BE2C (cell line): ENCODE results near the gene SUPT3H.

Source experiments
- DNase-seq: peaks from one replicate; pipeline ENCODE4 v3.0.0-alpha.2; 2020
- H3K27me3 ChIP-seq: fragments of 250-450 bp; sonication (Bioruptor Pico); 2 replicates; pipeline ENCODE4 v1.5.1; 2020; ENCODE audit warnings: mild to moderate bottlenecking
- H3K36me3 ChIP-seq: fragments of 250-450 bp; sonication (Bioruptor Pico); 2 replicates; pipeline ENCODE4 v1.5.1; 2020; ENCODE audit warnings: mild to moderate bottlenecking
- H3K4me1 ChIP-seq: fragments of 250-450 bp; sonication (Bioruptor Pico); 2 replicates; pipeline ENCODE4 v1.5.1; 2020
- H3K4me3 ChIP-seq: 2 replicates; pipeline ENCODE4 v1.5.1; 2011; ENCODE audit warnings: low read depth, low read length
- H3K9me3 ChIP-seq: fragments of 250-450 bp; sonication (Bioruptor Pico); 2 replicates; pipeline ENCODE4 v1.5.1; 2020
- TF ChIP-seq, protein P1 (sequence below): IDR thresholded peaks from 2 replicates; pipeline ENCODE4 v1.5.1; 2012; ENCODE audit warnings: mild to moderate bottlenecking, low read depth, low read length

The SUPT3H gene

GRCh38 chr6:44858998-44859397 lies 518.7 kb downstream of the SUPT3H start:
- no peaks in the 10 kb centered on the region for H3K4me1 ChIP-seq
- no peaks in the 10 kb centered on the region for H3K36me3 ChIP-seq
- no peak for DNase-seq
- H3K9me3 ChIP-seq = no peaks in the 10 kb centered on the region
- TF ChIP-seq, protein P1, sequence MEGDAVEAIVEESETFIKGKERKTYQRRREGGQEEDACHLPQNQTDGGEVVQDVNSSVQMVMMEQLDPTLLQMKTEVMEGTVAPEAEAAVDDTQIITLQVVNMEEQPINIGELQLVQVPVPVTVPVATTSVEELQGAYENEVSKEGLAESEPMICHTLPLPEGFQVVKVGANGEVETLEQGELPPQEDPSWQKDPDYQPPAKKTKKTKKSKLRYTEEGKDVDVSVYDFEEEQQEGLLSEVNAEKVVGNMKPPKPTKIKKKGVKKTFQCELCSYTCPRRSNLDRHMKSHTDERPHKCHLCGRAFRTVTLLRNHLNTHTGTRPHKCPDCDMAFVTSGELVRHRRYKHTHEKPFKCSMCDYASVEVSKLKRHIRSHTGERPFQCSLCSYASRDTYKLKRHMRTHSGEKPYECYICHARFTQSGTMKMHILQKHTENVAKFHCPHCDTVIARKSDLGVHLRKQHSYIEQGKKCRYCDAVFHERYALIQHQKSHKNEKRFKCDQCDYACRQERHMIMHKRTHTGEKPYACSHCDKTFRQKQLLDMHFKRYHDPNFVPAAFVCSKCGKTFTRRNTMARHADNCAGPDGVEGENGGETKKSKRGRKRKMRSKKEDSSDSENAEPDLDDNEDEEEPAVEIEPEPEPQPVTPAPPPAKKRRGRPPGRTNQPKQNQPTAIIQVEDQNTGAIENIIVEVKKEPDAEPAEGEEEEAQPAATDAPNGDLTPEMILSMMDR = no peak
- no peak overlapping the region for H3K4me3 ChIP-seq
- no peaks in the 10 kb centered on the region for H3K27me3 ChIP-seq

- no peak for DNase-seq
- no peaks in the 10 kb centered on the region for H3K36me3 ChIP-seq
- TF ChIP-seq, protein P1 = no peak
- no peaks in the 10 kb centered on the region for H3K27me3 ChIP-seq
- H3K4me3 ChIP-seq = no peak overlapping the region
- H3K4me1 ChIP-seq = no peaks in the 10 kb centered on the region
- no peaks in the 10 kb centered on the region for H3K9me3 ChIP-seq
Measured at GRCh38 chr6:44856479-44856878, 521.3 kb downstream of the SUPT3H start.

- TF ChIP-seq, protein P1 = no peak
- no peak overlapping the region for H3K4me3 ChIP-seq
- H3K9me3 ChIP-seq = no peaks in the 10 kb centered on the region
- H3K4me1 ChIP-seq = no peaks in the 10 kb centered on the region
- H3K27me3 ChIP-seq = no peaks in the 10 kb centered on the region
- DNase-seq = no peak
- no peaks in the 10 kb centered on the region for H3K36me3 ChIP-seq
Measured at GRCh38 chr6:44855562-44856411, 521.9 kb downstream of the SUPT3H start.

- no peaks in the 10 kb centered on the region for H3K27me3 ChIP-seq
- H3K9me3 ChIP-seq = no peaks in the 10 kb centered on the region
- H3K36me3 ChIP-seq = no peaks in the 10 kb centered on the region
- no peaks in the 10 kb centered on the region for H3K4me1 ChIP-seq
- TF ChIP-seq, protein P1 = no peak
- H3K4me3 ChIP-seq = no peak overlapping the region
- DNase-seq = no peak
Measured at GRCh38 chr6:44854712-44855443, 522.9 kb downstream of the SUPT3H start.

DNA sequence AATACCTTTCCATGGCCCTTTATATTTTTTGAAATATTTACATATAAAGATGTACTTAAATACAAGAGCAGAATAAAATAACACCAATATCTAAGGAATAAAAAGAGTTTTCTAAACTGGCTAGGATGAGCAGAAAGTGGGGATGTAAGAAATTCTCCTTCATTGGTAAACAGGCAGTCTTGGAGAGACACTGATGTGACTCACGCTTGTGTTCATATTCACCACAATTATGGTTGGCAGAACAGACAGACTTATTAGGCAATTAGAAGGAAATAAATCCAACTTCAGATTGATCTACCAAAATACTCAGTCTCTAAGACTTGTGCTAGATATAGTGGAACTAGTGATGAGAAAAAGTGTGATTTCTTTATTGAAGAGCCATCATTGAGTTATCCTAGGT lies 526.6 kb downstream of the SUPT3H start:
- H3K4me1 ChIP-seq = no peaks in the 10 kb centered on the region
- H3K9me3 ChIP-seq = no peaks in the 10 kb centered on the region
- TF ChIP-seq, protein P1 = no peak
- no peaks in the 10 kb centered on the region for H3K27me3 ChIP-seq
- no peaks in the 10 kb centered on the region for H3K36me3 ChIP-seq
- DNase-seq = no peak
- H3K4me3 ChIP-seq = no peak overlapping the region

DNA sequence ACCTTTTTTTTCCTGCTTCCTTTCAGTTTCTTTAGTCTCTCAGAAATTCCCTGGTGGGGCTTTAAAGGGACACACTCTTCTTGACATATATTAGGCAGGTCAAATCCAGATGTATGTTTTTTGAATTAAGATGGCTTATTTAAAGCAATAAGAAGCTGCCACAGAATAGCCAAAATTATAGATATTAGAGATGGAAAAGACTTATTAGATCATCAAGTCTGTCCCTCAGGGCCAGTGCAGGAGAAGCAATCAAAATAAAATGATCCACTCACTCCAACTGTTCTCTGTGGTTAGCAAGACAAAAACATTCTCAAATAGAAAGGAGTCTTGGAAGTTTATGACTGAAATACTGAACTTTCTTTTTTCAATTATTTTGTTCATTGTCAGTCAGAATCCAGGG lies 527.4 kb downstream of the SUPT3H start:
- TF ChIP-seq, protein P1 = no peak
- no peaks in the 10 kb centered on the region for H3K4me1 ChIP-seq
- no peaks in the 10 kb centered on the region for H3K27me3 ChIP-seq
- H3K4me3 ChIP-seq = no peak overlapping the region
- no peak for DNase-seq
- H3K36me3 ChIP-seq = no peaks in the 10 kb centered on the region
- no peaks in the 10 kb centered on the region for H3K9me3 ChIP-seq
